ENCODE measurements around the gene TAOK1.
"Not testable (repeated sequence)": the region's sequence is repeated elsewhere in the genome, so short reads cannot be mapped to it uniquely, and the experiment has no call there.

Gene TAOK1

DNA sequence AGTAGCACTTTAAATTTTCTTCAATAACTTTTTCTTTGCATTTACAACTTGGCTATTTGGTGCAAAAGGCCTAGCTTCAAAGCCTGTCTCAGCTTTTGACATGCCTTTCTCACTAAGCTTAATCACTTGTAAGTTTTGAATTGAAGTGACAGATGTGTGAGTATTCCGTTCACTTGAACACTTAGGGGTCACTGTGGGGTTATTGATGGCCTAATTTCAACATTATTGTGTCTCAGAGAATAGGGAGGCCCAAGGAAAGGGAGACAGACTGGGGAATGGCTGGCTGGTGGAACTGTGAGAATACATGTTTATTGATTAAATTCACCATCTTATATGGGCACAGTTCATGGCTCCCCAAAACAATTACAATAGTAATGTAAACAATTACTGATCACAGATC is 84.1 kb downstream of the TAOK1 start:
- in situ Hi-C loops (cut with HindIII; ENCODE audit: low pct_unique_long_range_greater_than_20kb, low sequenced_read_pairs), result no loop called here
- no peak for DNase-seq (ENCODE audit: low read depth in 1 of 2, low spot score in 1 of 2)
- no peak for TF ChIP-seq JUND (IDR thresholded peaks at IDR 0.05; ENCODE audit: low read depth)

- TF ChIP-seq JUND (IDR thresholded peaks at IDR 0.05; ENCODE audit: low read depth), result no peak
- DNase-seq (ENCODE audit: low read depth in 1 of 2, low spot score in 1 of 2), result no peak
- in situ Hi-C loops (cut with HindIII; ENCODE audit: low pct_unique_long_range_greater_than_20kb, low sequenced_read_pairs), result no loop called here
These were observed 85.7 kb downstream of the TAOK1 start for GRCh38 chr17:29475891-29476290.

- in situ Hi-C loops (cut with HindIII; ENCODE audit: low pct_unique_long_range_greater_than_20kb, low sequenced_read_pairs); DNase-seq (ENCODE audit: low read depth in 1 of 2, low spot score in 1 of 2): not testable (repeated sequence)
These were observed 90.2 kb downstream of the TAOK1 start for GRCh38 chr17:29480249-29480928.

DNA sequence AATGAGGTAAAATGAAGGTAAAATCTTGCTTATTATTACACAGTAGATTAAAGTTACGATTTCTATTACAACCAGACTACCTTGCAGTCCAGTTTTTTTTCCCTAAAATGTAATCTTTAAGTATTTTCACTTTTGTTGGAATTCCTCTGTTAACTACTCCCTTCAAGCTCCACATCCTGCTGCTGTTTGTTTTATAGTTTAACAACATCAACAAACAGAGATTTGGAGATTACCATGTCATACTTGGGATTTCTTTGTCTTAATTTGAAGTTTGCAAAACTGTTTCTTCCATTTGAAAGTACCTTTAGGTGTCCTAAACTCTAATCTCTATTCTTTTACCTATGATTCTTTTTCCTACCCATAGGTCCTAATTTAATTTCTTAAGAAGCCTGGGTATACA is 93.3 kb downstream of the TAOK1 start:
- in situ Hi-C loops (cut with HindIII; ENCODE audit: low pct_unique_long_range_greater_than_20kb, low sequenced_read_pairs), result no loop called here
- DNase-seq (ENCODE audit: low read depth in 1 of 2, low spot score in 1 of 2), result peak; percentile 44 to 46
- 0 out of 2 replicates have a peak, but pooled peaks have one; percentile 33 for TF ChIP-seq JUND (IDR thresholded peaks at IDR 0.05; ENCODE audit: low read depth)

DNA sequence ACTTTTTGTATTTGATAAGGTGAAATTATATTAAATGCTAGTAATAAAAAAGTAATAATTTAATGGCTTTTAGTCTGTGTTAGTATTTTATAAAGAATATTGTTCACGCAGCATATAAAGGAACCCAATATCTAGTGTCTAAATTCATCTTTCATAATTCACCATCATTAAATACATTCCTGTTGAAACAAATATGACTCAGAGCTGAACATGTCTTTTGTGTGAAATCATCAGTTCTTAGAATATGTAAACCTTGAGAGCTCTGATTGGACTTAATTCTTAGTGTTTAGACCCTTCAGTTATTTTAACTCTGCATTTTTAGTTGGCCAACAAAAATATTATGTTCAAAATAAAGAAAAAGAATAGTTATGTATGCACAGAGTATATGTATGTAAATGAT is 104.8 kb downstream of the TAOK1 start:
- DNase-seq (ENCODE audit: low read depth in 1 of 2, low spot score in 1 of 2), result no peak
- in situ Hi-C loops (cut with HindIII; ENCODE audit: low pct_unique_long_range_greater_than_20kb, low sequenced_read_pairs), result no loop called here
- TF ChIP-seq JUND (IDR thresholded peaks at IDR 0.05; ENCODE audit: low read depth), result no peak

DNA sequence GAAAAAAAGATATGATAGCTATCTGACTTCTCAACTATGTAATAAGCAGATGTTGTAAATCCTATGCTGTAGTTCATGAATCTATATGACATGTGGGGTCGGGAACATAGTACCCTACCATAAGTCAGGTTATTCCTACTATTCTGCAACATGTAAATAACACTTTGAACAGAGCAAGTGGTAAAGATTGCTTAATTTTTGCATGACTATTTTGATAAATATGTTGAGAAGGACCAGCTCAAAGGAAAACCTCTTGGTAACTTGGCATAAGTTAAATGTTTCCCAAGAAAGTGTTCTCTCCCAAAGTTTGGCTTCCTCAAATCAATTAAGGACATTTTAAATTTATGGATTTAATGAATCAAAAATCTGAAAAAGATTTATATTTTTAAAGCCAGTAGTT is 114.5 kb downstream of the TAOK1 start:
- in situ Hi-C loops (cut with HindIII; ENCODE audit: low pct_unique_long_range_greater_than_20kb, low sequenced_read_pairs), result no loop called here
- TF ChIP-seq JUND (IDR thresholded peaks at IDR 0.05; ENCODE audit: low read depth), result no peak
- no peak for DNase-seq (ENCODE audit: low read depth in 1 of 2, low spot score in 1 of 2)

GRCh38 chr17:29505836-29506235 is 115.7 kb downstream of the TAOK1 start:
- in situ Hi-C loops (cut with HindIII; ENCODE audit: low pct_unique_long_range_greater_than_20kb, low sequenced_read_pairs), result no loop called here
- TF ChIP-seq JUND (IDR thresholded peaks at IDR 0.05; ENCODE audit: low read depth), result no peak
- DNase-seq (ENCODE audit: low read depth in 1 of 2, low spot score in 1 of 2), result no peak

GRCh38 chr17:29510953-29511352 is 120.8 kb downstream of the TAOK1 start:
- in situ Hi-C loops (cut with HindIII; ENCODE audit: low pct_unique_long_range_greater_than_20kb, low sequenced_read_pairs), result no loop called here
- no peak for DNase-seq (ENCODE audit: low read depth in 1 of 2, low spot score in 1 of 2)
- TF ChIP-seq JUND (IDR thresholded peaks at IDR 0.05; ENCODE audit: low read depth), result no peak

DNA sequence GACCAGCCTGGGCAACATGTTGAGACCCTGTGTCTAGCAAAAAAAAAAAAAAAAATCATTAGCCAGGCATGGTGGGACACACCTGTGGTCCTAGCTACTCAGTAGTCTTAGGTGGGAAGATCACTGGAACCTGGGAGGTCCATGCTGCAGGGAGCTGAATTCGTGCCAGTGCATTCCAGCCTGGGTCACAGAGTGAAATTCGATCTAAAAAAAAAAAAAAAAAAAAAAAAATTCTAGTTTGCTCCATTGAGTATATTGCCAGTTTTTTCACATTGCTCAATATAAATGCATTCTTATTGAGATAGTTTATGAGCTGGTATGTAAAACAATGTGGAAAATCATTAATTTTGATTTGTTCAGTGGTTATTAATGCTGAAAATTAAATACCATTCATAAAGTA is 124.6 kb downstream of the TAOK1 start:
- in situ Hi-C loops (cut with HindIII; ENCODE audit: low pct_unique_long_range_greater_than_20kb, low sequenced_read_pairs), result no loop called here
- no peak for DNase-seq (ENCODE audit: low read depth in 1 of 2, low spot score in 1 of 2)
- TF ChIP-seq JUND (IDR thresholded peaks at IDR 0.05; ENCODE audit: low read depth), result no peak

GRCh38 chr17:29518359-29518758 is 128.2 kb downstream of the TAOK1 start:
- DNase-seq (ENCODE audit: low read depth in 1 of 2, low spot score in 1 of 2), result no peak
- TF ChIP-seq JUND (IDR thresholded peaks at IDR 0.05; ENCODE audit: low read depth), result no peak
- in situ Hi-C loops (cut with HindIII; ENCODE audit: low pct_unique_long_range_greater_than_20kb, low sequenced_read_pairs), result no loop called here

- no peak for DNase-seq (ENCODE audit: low read depth in 1 of 2, low spot score in 1 of 2)
- in situ Hi-C loops (cut with HindIII; ENCODE audit: low pct_unique_long_range_greater_than_20kb, low sequenced_read_pairs), result no loop called here
- no peak for TF ChIP-seq JUND (IDR thresholded peaks at IDR 0.05; ENCODE audit: low read depth)
These were observed 134.5 kb downstream of the TAOK1 start for GRCh38 chr17:29524692-29525091.

DNA sequence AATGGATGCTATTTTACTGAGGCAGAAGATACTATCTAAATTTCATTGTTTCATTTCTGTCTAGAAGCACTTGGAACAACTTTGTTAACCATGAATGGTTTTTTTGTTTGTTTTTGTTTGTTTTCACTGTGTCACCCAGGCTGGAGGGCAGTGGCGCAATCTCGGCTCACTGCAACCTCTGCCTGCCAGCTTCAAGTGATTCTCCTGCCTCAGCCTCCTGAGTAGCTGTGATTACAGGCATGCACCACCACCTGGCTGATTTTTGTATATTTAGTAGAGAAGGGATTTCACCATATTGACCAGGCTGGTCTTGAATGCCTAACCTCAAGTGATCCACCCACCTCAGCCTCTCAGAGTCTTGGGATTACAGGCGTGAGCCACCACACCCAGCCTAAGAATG is 136.2 kb downstream of the TAOK1 start:
- peak in 1 of 2 experiments; percentile 9 for DNase-seq (ENCODE audit: low read depth in 1 of 2, low spot score in 1 of 2)
- in situ Hi-C loops (cut with HindIII; ENCODE audit: low pct_unique_long_range_greater_than_20kb, low sequenced_read_pairs), result no loop called here
- TF ChIP-seq JUND (IDR thresholded peaks at IDR 0.05; ENCODE audit: low read depth), result no peak

DNA sequence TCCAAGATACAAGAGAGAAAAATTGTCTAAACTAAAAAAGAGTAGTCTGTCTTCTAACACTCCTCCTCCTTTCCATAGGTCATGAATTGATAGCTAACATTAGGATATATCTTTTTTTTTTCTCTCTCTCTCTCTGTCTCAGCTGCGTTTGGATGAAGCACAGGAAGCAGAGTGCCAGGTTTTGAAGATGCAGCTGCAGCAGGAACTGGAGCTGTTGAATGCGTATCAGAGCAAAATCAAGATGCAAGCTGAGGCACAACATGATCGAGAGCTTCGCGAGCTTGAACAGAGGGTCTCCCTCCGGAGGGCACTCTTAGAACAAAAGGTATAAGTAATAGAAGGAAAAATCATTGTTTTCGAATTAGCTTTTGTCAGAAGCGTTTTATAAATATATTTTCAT is 143.8 kb downstream of the TAOK1 start:
- TF ChIP-seq JUND (IDR thresholded peaks at IDR 0.05; ENCODE audit: low read depth), result no peak
- in situ Hi-C loops (cut with HindIII; ENCODE audit: low pct_unique_long_range_greater_than_20kb, low sequenced_read_pairs), result no loop called here
- DNase-seq (ENCODE audit: low read depth in 1 of 2, low spot score in 1 of 2), result no peak

DNA sequence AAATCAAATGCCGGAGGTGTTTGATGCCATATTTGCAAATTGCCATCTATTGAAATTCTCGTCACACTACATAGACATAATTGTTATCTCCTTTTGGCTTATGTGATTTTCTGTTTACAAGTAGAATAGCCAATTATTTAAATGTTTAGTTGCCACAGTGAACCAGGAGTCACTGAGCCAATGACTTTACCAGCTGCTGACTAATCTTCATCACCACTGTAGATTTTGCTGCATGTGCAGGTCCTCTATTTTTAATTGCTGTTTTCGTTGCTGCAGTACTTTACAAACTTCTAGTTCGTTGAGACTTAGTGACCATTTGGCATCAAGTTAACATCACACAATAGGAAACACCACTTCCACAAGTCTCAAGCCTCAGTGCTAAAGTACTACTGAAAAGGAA is 153.9 kb downstream of the TAOK1 start:
- TF ChIP-seq JUND (IDR thresholded peaks at IDR 0.05; ENCODE audit: low read depth), result no peak
- no peak for DNase-seq (ENCODE audit: low read depth in 1 of 2, low spot score in 1 of 2)
- in situ Hi-C loops (cut with HindIII; ENCODE audit: low pct_unique_long_range_greater_than_20kb, low sequenced_read_pairs), result no loop called here
